Measurements from ENCODE around the gene MYL3.

MYL3 gene

GRCh38 chr3:46895204-46895660 is 32.0 kb upstream of the MYL3 start:
- DNase-seq (ENCODE audit: extremely low read depth, low read depth) = no peak
- TF ChIP-seq CTCF (IDR thresholded peaks at IDR 0.05; ENCODE audit: low read depth, low read length) = peak; percentile 92

DNA sequence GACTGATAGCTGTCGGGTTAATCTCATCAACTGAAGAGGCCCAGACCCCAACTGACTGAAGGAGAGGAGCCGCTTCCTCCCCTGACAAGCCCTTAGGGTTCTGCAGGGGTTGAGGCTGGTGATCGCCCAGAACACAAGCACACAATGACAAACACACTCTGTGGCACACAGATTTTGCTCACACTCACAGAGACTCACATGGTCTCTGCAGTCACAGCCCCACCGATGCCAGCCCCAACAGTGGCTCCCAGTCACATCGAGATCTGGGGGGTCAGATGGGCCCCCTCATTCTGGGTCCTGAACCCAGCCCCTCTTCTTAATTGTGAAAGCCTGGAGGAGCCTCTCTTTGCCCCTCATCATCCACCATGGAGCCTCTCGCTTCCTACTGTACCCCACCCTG is 31.0 kb upstream of the MYL3 start:
- no peak for TF ChIP-seq CTCF (IDR thresholded peaks at IDR 0.05; ENCODE audit: low read depth, low read length)
- no peak for DNase-seq (ENCODE audit: extremely low read depth, low read depth)

GRCh38 chr3:46893763-46894162 is 30.5 kb upstream of the MYL3 start:
- no peak for DNase-seq (ENCODE audit: extremely low read depth, low read depth)
- no peak for TF ChIP-seq CTCF (IDR thresholded peaks at IDR 0.05; ENCODE audit: low read depth, low read length)

DNA sequence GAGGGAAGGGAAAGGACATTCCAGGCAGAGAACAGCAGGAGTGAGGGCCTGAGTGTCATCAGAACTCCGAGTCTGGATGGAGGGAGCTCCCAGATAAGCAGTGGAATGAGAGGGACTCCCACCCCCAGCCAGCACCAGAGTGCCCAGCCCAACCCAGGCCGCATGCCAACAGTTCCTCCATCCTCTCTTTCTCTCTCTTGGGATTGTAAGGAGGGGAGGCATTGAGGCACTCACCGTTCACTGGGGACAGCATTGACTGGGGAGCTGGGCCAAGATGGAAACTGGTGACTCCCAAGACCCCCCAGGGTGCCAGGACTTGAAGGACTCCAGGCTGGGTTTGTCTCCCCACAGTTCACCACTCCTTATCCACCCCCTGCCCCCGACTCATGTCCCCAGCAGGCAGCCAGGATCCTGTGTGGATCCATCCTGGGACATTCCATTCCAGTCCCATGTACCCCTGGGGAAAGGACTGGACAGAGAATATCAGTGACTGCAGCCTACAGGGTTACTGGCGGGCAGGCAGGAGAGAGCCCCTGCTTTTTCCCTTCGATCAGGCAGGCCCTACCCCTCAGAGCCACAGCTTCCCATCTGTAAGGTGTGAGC is 30.0 kb upstream of the MYL3 start:
- DNase-seq (ENCODE audit: extremely low read depth, low read depth) = no peak
- no peak for TF ChIP-seq CTCF (IDR thresholded peaks at IDR 0.05; ENCODE audit: low read depth, low read length)

- peak; percentile 44 for DNase-seq (ENCODE audit: extremely low read depth, low read depth)
- TF ChIP-seq CTCF (IDR thresholded peaks at IDR 0.05; ENCODE audit: low read depth, low read length) = no peak; the same call in 1 of the 2 replicates
Measured at GRCh38 chr3:46892285-46893145, 29.3 kb upstream of the MYL3 start.

DNA sequence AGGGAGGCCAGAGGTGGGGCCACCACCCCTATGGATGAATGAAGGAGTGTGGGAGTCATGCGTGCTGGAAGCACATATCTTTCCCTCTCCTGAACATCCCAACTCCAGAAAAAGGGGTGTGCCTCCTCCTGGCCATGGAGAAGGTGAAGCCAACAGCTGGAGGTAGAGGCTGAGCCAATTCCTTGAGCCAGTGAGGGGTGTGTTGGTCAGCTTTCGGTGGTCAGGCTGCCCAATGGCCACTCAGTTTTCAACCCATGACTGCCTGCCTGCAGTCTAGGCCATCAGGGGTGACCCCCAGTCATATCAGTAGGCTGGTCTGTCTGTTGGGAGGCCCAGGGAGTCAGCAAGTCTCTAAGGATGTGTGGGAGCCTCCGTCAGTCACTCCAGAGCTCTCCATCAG is 27.9 kb upstream of the MYL3 start:
- no peak for DNase-seq (ENCODE audit: extremely low read depth, low read depth)
- TF ChIP-seq CTCF (IDR thresholded peaks at IDR 0.05; ENCODE audit: low read depth, low read length) = no peak

DNA sequence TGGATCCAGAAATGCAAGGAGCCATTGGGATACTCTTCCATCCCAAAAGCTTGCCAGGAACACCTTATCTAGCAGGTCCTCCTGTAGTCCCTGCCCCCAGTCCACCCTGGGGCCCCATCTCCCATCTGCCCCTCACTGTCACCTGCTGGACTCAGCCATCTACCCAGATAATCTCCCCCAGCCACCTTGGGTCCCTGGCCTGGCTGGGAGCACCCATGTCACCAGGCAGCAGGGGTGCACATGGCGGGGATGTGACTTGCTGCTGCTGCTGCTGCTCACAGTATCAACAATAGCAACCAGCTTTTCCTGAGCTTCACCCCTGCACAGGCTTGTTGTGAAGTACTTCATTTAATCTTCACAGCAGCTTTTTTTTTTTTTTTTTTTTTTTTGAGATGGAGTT is 26.9 kb upstream of the MYL3 start:
- DNase-seq (ENCODE audit: extremely low read depth, low read depth) = no peak
- no peak for TF ChIP-seq CTCF (IDR thresholded peaks at IDR 0.05; ENCODE audit: low read depth, low read length)
